Caco-2 (cell line): ENCODE results near the gene AK2. TPM values are rescaled to one million over a fixed set of nuclear protein-coding genes. Genes with fewer than 3 reads are reported as not detected.
"Not testable (repeated sequence)": the region's sequence is repeated elsewhere in the genome, so short reads cannot be mapped to it uniquely, and the experiment has no call there.

Experiments used
- BruUV-seq: library from RNA; stranded (reverse); fragments of 400-500 nt; replicated peaks from 2 replicates; lab custom pipeline; 2021; lab: Mats Ljungman, UMichigan
- CTCF ChIA-PET: fragments of 300-600 bp; sonication (Branson Sonifier 250); formaldehyde crosslinking; loops from one replicate; lab custom pipeline; 2022; ENCODE audit warnings: antibody characterized with exemption; lab: Charles Lee
- POLR2A ChIA-PET: fragments of 300-600 bp; sonication (Branson Sonifier 250); formaldehyde crosslinking; loops from one replicate; lab custom pipeline; 2022; ENCODE audit warnings: antibody characterized with exemption; lab: Charles Lee
- DNase-seq, 2 experiments: peaks; one replicate each; pipeline versions ENCODE4 v3.0.0 to v3.0.0-alpha.2; 2020 to 2022
- H3K27me3 ChIP-seq: replicated peaks from 2 replicates; pipeline ENCODE4 v1.6.0; 2011; ENCODE audit warnings: low read length; ENCODE audit not compliant: control insufficient read depth, insufficient read depth
- H3K36me3 ChIP-seq: 2 replicates; pipeline ENCODE4 v1.5.1; 2011; ENCODE audit warnings: low read length; ENCODE audit not compliant: control insufficient read depth, insufficient read depth
- H3K4me1 ChIP-seq: fragments of 250-450 bp; sonication (Bioruptor Pico); 2 replicates; pipeline ENCODE4 v1.5.1; 2020; ENCODE audit warnings: mild to moderate bottlenecking
- H3K4me3 ChIP-seq: 2 replicates; pipeline ENCODE4 v1.5.1; 2011; ENCODE audit warnings: low read depth, mild to moderate bottlenecking, control low read depth, low read length
- H3K9me3 ChIP-seq: fragments of 250-450 bp; sonication (Bioruptor Pico); 2 replicates; pipeline ENCODE4 v1.5.1; 2020; ENCODE audit warnings: mild to moderate bottlenecking, moderate library complexity
- H3K27ac Mint-ChIP-seq: one replicate; pipeline ENCODE4 v1.8.0; 2022; ENCODE audit warnings: mixed read lengths; ENCODE audit not compliant: unreplicated experiment
- H3K27me3 Mint-ChIP-seq: one replicate; pipeline ENCODE4 v1.8.0; 2022; ENCODE audit warnings: mixed read lengths; ENCODE audit not compliant: insufficient read depth, unreplicated experiment
- H3K36me3 Mint-ChIP-seq: one replicate; pipeline ENCODE4 v1.8.0; 2022; ENCODE audit warnings: mild to moderate bottlenecking, mixed read lengths; ENCODE audit not compliant: insufficient read depth, unreplicated experiment
- H3K4me1 Mint-ChIP-seq: one replicate; pipeline ENCODE4 v1.8.0; 2022; ENCODE audit warnings: low read depth, mixed read lengths; ENCODE audit not compliant: unreplicated experiment
- H3K4me3 Mint-ChIP-seq: one replicate; pipeline ENCODE4 v1.8.0; 2022; ENCODE audit warnings: mild to moderate bottlenecking, moderate library complexity, mixed read lengths; ENCODE audit not compliant: unreplicated experiment
- H3K9me3 Mint-ChIP-seq: one replicate; pipeline ENCODE4 v1.8.0; 2022; ENCODE audit warnings: mixed read lengths; ENCODE audit not compliant: unreplicated experiment
- intact Hi-C: fragments of 100-400 bp; cut with micrococcal nuclease; formaldehyde crosslinking; loops from one replicate; pipeline ENCODE4 v1.10.0; 2022; ENCODE audit not compliant: unreplicated experiment
- total RNA-seq: library from RNA; stranded (reverse); gene quantifications from 2 replicates; pipeline ENCODE4 v1.2.3, GENCODE V29; 2022
- TF ChIP-seq, protein P1 (sequence below), 2 experiments: fragments of 200-600 bp in 1 of 2; IDR thresholded peaks; 1 replicate in 1 of 2; 2 replicates in 1 of 2; pipeline versions ENCODE4 v1.5.1 to v1.8.0; 2011 to 2022; ENCODE audit warnings: antibody characterized with exemption in 1 of 2, control low read depth in 1 of 2, inconsistent platforms in 1 of 2, low read depth in 1 of 2, low read length in 1 of 2, mild to moderate bottlenecking in 1 of 2, moderate library complexity in 1 of 2; ENCODE audit not compliant: insufficient read depth in 1 of 2, severe bottlenecking in 1 of 2, unreplicated experiment in 1 of 2

The AK2 gene
- total RNA-seq, 1 experiment from 2014 or later = 127 TPM

DNA sequence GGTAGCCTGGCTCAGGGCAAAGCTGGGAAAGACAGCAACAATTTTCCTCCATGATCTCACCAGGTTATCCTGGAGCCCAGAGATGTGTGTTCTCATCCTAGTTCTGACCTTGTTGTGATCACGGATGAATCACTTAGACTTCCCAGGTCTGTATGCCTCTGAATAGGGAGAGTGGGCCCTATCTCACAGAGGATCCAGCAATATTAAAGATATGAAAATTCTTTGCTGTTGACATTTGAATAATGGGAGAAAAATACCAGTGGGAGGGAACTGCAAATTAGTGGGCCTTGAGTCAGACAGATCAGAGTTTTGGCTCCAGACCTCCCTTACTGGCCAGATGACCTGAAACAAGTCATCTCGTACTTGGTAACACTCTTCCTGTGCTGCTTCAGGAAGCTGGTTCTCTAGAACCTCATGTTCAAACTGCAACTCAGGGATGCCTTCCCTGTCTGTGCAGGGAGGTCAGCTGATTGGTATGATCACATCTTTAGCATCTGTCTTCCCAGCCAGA is 39.2 kb downstream of the AK2 start:
- ChIA-PET POLR2A (no interaction called here), CTCF (no interaction called here)
- BruUV-seq = no TSS peak

DNA sequence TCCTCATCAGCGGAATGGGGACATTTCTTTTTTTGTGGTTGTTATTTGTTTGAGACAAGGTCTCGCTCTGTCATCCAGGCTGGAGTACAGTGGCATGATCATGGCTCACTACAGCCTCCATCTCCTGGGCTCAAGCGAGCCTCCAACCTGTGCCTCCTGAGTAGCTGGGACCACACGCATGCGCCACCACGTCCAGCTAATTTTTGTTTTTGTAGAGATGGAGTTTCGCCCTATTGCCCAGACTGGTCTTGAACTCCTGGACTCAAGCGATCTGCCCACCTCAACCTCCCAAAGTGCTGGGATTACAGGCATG is 43.4 kb downstream of the AK2 start:
- H3K9me3 Mint-ChIP-seq, H3K27me3 Mint-ChIP-seq, H3K4me3 Mint-ChIP-seq, H3K4me3 ChIP-seq, BruUV-seq, DNase-seq, H3K36me3 ChIP-seq, H3K4me1 Mint-ChIP-seq, POLR2A ChIA-PET, H3K27me3 ChIP-seq, CTCF ChIA-PET, H3K9me3 ChIP-seq: not testable (repeated sequence)
- peak overlapping the region; percentile 67 for H3K27ac Mint-ChIP-seq
- peaks cover 18% of the 10 kb centered on the region for H3K4me1 ChIP-seq
- intact Hi-C loops = loop anchor here (5.0 kb wide), 1 partner anchor 61 kb away; no protein-coding TSS in a partner anchor
- H3K36me3 Mint-ChIP-seq = peaks cover 10% of the 10 kb centered on the region

More for the DNA sequence above, 39.2 kb downstream of the AK2 start:
- Histone ChIP-seq H3K4me1 (peaks cover 8% of the 10 kb centered on the region), H3K4me3 (no peak overlapping the region), H3K27me3 (no peaks in the 10 kb centered on the region), H3K36me3 (no peaks in the 10 kb centered on the region), H3K9me3 (no peaks in the 10 kb centered on the region)
- peaks cover 19% of the 10 kb centered on the region for H3K36me3 Mint-ChIP-seq
- no peaks in the 10 kb centered on the region for H3K27me3 Mint-ChIP-seq
- TF ChIP-seq, protein P1, sequence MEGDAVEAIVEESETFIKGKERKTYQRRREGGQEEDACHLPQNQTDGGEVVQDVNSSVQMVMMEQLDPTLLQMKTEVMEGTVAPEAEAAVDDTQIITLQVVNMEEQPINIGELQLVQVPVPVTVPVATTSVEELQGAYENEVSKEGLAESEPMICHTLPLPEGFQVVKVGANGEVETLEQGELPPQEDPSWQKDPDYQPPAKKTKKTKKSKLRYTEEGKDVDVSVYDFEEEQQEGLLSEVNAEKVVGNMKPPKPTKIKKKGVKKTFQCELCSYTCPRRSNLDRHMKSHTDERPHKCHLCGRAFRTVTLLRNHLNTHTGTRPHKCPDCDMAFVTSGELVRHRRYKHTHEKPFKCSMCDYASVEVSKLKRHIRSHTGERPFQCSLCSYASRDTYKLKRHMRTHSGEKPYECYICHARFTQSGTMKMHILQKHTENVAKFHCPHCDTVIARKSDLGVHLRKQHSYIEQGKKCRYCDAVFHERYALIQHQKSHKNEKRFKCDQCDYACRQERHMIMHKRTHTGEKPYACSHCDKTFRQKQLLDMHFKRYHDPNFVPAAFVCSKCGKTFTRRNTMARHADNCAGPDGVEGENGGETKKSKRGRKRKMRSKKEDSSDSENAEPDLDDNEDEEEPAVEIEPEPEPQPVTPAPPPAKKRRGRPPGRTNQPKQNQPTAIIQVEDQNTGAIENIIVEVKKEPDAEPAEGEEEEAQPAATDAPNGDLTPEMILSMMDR (IDR thresholded peaks at IDR 0.05; ENCODE audit: insufficient read depth in 1 of 2, low read depth in 1 of 2, low read length in 1 of 2, severe bottlenecking in 1 of 2, unreplicated experiment in 1 of 2) = no peak
- no peak overlapping the region for H3K27ac Mint-ChIP-seq
- no peak overlapping the region for H3K4me3 Mint-ChIP-seq
- no peaks in the 10 kb centered on the region for H3K9me3 Mint-ChIP-seq
- no peak for DNase-seq
- H3K4me1 Mint-ChIP-seq = peaks cover 7% of the 10 kb centered on the region
- intact Hi-C loops = no loop called here

DNA sequence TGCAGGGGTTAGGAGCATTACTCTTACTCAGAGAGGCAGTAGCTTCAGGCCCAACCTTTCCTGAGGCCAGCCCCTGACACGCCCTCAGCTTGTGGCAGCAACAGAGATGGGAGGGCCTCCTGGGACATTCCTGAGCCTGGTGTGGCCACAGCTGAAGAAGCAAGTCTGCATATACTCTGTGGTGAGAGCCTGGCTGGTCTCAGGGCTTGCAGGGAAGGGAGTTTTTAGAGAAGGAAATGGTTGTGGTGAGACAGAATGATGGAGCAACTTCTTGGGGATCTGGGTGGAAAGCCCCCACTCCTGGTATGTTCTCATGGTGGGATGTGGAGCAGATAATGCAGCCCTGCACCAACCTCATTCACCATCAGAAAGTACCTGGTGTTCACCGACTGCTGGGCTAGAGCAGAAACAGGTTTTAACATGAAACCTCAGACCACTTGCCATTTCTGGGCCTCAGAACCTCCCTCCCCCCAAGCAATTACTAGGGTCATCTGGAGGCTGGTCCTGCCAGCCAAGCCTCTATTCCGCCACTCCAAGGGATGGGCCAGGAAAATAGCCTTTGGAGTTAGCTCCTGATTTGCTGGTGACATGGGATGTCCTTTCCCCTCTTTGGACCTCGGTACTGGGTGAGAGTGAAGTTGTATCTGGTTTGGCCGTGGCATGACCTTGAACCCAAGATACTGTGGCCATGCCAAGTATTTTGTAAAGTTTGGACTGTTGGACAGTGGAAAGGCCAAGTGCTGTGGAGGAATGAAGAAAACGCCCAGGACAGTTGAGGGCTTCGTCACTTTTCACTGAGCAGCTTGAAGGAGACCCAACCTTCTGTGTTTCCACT is 44.0 kb downstream of the AK2 start:
- intact Hi-C loops = loop anchor here (5.0 kb wide), 1 partner anchor 60 kb away; no protein-coding TSS in a partner anchor
- Mint-ChIP-seq H3K27me3 (no peaks in the 10 kb centered on the region), H3K4me1 (peaks cover 9% of the 10 kb centered on the region), H3K27ac (peak overlapping the region; percentile 67), H3K9me3 (no peaks in the 10 kb centered on the region), H3K4me3 (peak overlapping the region; percentile 23), H3K36me3 (peaks cover 10% of the 10 kb centered on the region)
- H3K4me1 ChIP-seq = peaks cover 18% of the 10 kb centered on the region
- TF ChIP-seq, protein P1 (IDR thresholded peaks at IDR 0.05; ENCODE audit: insufficient read depth in 1 of 2, low read depth in 1 of 2, low read length in 1 of 2, severe bottlenecking in 1 of 2, unreplicated experiment in 1 of 2) = no peak
- no peak overlapping the region for H3K4me3 ChIP-seq
- CTCF ChIA-PET = interaction anchor here (0.8 to 1.2 kb wide), 4 partner anchors 9 to 16 kb away, joined by 3 to 8 read pairs (median 5); no protein-coding TSS in a partner anchor
- BruUV-seq = no TSS peak
- no peaks in the 10 kb centered on the region for H3K36me3 ChIP-seq
- H3K27me3 ChIP-seq = no peaks in the 10 kb centered on the region
- H3K9me3 ChIP-seq = no peaks in the 10 kb centered on the region
- POLR2A ChIA-PET = interaction anchor here (0.5 to 1.1 kb wide), 5 partner anchors 13 to 107 kb away, joined by 3 to 7 read pairs (median 4); partner anchors contain the start of genes AZIN2 and RNF19B
- DNase-seq = peak; percentile 79 to 87
